ENCODE measurements around the gene C6orf58.

The C6orf58 gene

DNA sequence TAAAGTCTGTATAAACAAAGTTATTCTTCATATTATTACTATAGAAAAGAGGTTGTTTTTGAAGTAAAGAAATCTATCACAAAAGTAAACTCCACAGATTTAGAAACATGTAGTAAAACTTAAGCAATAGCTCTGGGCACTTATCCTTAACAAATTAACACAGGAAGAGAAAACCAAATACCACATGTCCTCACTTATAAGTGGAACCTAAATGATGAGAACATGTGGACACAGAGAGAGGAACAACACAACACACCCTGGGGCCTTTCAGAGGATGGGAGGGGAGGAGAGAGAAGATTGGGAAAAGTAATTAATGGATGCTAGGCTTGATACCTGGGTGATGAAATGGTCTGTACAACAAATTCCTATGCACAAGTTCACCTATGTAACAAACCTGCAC lies 57.2 kb downstream of the C6orf58 start:
- Histone ChIP-seq H3K36me3 (replicated peaks) (no peaks in the 10 kb centered on the region), H3K27me3 (replicated peaks) (no peaks in the 10 kb centered on the region), H3K4me3 (ENCODE audit: low read depth, low read length) (no peak overlapping the region), H3K27ac (no peak overlapping the region)
- TF ChIP-seq, protein P1, sequence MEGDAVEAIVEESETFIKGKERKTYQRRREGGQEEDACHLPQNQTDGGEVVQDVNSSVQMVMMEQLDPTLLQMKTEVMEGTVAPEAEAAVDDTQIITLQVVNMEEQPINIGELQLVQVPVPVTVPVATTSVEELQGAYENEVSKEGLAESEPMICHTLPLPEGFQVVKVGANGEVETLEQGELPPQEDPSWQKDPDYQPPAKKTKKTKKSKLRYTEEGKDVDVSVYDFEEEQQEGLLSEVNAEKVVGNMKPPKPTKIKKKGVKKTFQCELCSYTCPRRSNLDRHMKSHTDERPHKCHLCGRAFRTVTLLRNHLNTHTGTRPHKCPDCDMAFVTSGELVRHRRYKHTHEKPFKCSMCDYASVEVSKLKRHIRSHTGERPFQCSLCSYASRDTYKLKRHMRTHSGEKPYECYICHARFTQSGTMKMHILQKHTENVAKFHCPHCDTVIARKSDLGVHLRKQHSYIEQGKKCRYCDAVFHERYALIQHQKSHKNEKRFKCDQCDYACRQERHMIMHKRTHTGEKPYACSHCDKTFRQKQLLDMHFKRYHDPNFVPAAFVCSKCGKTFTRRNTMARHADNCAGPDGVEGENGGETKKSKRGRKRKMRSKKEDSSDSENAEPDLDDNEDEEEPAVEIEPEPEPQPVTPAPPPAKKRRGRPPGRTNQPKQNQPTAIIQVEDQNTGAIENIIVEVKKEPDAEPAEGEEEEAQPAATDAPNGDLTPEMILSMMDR (IDR thresholded peaks at IDR 0.05; ENCODE audit: low read depth, low read length, missing control alignments): no peak
- in situ Hi-C loops (cut with HindIII; ENCODE audit: low pct_ligation_motif_present, low sequenced_read_pairs): no loop called here
- DNase-seq: no peak

DNA sequence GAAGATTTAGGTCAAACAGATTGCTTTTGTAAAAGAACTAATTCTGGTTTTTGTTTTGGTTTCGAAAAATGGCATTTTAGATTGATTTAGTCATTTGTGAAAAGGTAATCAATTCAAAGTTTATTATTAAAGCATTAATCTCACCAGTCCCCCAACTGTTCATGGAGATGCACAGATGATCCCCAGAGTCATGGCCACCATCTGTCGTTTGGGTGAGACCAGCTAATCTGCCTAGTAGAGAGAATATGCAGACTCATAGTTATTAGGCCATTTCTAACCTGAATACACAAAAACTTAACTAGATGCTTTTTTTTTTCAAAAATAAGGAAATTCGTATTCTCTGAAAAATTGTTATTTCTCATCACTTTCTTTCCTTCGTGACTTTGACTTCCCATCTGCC lies 58.1 kb downstream of the C6orf58 start:
- Histone ChIP-seq H3K4me3 (ENCODE audit: low read depth, low read length) (no peak overlapping the region), H3K27me3 (replicated peaks) (no peaks in the 10 kb centered on the region), H3K27ac (no peak overlapping the region), H3K36me3 (replicated peaks) (no peaks in the 10 kb centered on the region)
- TF ChIP-seq, protein P1 (IDR thresholded peaks at IDR 0.05; ENCODE audit: low read depth, low read length, missing control alignments): no peak
- in situ Hi-C loops (cut with HindIII; ENCODE audit: low pct_ligation_motif_present, low sequenced_read_pairs): no loop called here
- no peak for DNase-seq

DNA sequence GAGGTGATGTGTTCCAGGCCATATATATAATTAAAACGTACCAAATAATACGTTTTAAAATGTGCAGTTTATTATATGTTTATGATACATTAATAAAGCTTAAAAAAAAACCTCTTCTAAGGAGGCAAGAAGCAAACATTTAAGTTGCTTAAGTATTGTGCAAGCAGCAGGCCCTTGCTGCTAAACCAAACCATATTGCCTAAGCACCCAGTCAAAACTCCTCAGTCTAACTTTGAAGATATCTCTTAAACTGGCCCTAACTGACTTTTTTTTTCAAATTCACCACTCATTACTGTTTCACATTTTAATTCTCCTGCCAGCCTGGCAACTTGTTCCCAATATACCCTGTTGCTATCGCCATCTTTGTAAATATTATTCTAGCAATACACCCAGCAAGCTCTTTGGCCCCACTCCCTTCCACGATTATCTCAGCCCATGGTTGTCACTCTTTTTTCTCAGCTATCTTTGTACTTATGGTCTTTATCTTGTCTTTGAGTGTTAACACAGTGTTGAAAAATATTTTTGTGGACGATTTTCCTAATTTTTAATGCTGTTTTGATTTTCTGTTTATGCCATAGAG lies 60.9 kb downstream of the C6orf58 start:
- no peak for DNase-seq

More for the DNA sequence above, 60.9 kb downstream of the C6orf58 start:
- in situ Hi-C loops (cut with HindIII; ENCODE audit: low pct_ligation_motif_present, low sequenced_read_pairs): no loop called here
- H3K27ac ChIP-seq: no peak overlapping the region
- H3K36me3 ChIP-seq (replicated peaks): no peaks in the 10 kb centered on the region
- no peak overlapping the region for H3K4me3 ChIP-seq (ENCODE audit: low read depth, low read length)
- TF ChIP-seq, protein P1 (IDR thresholded peaks at IDR 0.05; ENCODE audit: low read depth, low read length, missing control alignments): no peak
- no peaks in the 10 kb centered on the region for H3K27me3 ChIP-seq (replicated peaks)

Data from brain microvascular endothelial cell (primary cell).